Activated T-cell treated with anti-CD3 and anti-CD28 coated beads for 1 hour (primary cell): ENCODE data around the gene SCNN1A.

Experiments
- DNase-seq: peaks from one replicate; pipeline ENCODE4 v3.0.0-alpha.2; 2020; ENCODE audit warnings: low read depth

Gene SCNN1A

DNA sequence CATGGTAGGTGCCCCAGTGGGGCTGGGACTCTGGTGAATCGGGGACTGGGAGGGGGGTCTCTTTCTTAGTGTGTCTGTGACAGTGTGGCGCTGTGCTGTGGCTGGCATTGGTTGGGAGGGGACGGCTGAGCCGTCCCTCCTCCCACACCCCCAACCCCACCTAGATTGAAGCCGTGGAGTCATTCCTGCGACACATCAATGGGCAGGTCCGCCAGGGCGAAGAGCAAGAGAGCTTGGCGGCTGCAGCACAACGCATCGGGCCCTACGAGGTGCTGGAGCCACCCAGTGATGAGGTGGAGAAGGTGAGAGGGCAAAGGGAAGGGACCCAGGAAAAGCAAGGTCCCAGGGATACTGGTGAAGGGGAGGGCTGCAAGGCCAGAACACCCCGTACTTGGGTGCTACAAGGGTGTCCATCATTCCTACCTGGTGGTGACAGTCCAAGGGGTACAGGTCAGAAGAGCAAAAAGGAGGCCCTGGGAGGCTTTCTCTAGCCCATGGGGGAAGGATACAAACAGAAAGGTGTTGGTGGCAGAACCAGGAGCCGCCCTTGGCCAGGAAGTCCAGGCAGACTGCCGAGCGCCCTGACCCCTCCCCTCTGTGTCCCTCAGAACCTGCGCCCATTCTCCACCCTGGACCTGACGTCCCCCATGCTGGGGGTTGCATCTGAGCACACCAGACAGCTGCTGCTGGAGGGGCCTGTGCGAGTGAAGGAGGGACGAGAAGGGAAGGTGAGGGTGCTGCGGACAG is 57.5 kb downstream of the SCNN1A start:
- DNase-seq = no peak

DNA sequence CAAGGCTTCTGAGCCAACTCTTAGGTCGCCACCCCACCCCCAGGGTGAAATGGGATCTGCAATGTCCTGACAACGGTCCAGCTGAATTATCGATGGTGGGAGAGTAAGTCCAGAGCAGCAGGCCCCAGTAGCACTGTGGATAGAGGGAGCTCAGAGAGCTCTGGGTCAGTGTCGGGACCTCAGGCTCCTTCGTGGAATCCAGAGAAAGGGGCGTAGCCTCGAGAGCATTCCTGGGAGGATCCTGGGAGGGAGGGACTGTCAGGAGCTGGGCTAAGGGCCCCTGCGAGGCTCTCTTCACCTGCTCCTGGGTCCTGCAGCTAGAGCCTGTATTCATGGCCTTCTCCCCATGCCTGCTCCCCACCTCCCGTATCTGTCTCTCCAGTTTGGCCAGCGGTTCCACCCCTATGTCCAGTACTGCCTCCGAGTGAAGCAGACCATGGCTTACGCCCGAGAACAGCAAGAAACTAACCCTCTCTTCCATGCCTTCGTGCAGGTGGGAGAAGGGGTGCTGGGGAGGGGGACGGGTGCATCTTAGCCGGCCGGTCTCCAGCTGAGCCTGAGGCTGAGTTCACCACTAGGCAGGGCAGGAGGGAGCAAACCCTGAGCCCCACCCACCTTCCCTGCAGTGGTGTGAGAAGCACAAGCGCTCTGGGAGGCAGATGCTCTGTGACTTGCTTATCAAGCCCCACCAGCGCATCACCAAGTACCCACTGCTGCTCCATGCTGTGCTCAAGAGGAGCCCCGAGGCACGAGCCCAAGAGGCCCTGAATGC is 58.3 kb downstream of the SCNN1A start:
- DNase-seq = no peak

DNA sequence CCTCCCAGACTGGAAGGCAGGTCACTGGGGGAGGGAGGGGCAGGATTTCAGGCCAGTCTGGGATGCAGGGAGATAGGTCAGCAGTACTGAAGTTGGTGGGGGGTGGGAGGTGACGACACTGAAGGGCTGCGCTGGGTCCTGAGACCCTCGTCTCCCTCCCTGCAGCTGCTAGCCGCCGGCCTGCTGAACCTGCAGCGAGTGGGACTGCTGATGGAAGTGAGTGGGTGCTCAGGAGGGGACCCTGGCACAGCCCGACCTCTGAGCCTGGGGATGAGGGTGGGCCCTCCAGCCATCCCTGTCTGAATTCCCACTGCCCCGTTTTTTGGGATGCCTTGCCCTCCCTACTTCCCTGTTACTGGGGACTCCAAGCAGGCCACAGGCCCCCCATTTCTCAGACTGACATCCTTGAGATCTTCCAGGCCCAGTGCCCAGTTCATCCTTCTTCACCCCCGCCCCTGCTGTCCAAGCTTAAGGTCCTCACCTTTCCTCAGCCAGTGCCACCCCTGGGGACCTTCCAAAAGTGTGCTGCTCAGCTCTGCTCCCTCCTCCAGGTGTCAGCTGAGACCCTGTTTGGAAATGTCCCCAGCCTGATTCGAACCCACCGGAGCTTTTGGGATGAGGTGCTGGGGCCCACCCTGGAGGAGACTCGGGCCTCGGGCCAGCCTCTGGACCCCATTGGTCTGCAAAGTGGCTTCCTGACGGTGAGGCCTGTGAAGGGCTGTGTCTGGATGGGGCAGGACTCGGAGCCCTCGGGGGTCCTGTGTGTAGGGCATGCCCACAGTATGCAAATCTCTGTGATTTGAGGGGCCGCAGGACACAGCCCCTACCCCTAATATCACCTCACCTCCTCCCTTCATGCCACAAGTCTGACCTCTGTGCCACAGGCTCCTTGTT is 59.4 kb downstream of the SCNN1A start:
- DNase-seq = no peak

DNA sequence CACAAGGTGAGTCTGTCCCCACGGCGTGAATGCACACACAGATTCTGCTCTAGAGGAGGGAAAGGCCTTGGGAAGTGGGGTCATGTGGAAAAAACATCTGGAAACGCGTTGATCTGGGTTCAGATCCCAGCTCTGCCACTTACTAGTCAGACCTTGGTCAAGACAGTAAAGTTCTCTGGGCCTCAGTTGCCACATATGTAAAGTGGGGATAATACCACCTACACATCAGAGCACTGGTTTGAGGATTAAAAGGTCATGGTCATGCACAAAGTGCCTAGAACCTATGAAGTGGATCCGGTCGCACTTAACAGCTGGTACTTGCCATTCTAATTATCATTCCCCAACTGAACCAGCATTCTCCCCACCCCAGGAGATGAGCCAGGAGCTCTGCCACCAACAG is 60.2 kb downstream of the SCNN1A start:
- no peak for DNase-seq

DNA sequence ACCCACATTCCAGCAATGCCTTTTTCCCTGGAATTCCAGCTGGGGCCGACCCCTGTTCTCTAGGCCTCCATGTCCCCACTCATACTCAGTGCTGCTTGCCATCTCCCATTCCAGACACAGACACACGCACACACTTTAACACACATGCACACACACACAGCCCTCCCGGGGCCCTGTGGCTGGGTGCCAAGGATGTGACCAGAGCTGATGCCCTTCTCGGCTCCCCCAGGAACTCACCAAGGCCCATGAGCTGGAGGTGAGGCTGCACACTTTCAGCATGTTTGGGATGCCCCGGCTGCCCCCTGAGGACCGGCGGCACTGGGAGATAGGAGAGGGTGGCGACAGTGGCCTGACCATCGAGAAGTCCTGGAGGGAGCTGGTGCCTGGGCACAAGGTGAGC is 60.6 kb downstream of the SCNN1A start:
- DNase-seq = no peak

DNA sequence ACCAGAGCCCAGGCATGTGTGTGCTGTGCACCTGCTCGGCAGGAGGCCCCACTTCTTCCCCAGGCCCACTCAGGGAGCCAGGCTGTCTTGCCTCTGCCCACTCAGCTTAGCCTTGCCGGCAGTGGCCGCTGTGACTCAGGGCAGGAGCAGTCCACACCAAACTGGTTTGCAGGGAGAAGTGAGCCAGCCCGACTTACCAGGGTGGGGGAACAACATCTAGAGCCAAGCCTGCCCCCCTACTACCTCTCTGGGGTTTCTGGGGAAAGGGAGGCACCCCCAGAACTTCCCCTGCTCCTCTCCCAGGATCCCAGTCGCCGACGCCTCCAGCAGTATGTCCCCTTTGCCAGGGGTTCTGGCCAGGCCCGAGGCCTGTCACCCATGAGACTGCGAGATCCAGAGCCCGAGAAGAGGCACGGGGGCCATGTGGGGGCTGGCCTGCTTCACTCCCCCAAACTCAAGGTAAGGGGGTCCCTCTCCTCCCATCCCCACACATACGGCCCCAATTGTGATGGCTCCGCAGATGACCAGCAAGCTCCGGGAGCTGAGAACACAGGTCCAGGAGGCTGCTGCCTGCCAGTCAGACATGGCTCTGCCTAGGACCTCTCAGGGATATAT is 61.9 kb downstream of the SCNN1A start:
- no peak for DNase-seq

DNA sequence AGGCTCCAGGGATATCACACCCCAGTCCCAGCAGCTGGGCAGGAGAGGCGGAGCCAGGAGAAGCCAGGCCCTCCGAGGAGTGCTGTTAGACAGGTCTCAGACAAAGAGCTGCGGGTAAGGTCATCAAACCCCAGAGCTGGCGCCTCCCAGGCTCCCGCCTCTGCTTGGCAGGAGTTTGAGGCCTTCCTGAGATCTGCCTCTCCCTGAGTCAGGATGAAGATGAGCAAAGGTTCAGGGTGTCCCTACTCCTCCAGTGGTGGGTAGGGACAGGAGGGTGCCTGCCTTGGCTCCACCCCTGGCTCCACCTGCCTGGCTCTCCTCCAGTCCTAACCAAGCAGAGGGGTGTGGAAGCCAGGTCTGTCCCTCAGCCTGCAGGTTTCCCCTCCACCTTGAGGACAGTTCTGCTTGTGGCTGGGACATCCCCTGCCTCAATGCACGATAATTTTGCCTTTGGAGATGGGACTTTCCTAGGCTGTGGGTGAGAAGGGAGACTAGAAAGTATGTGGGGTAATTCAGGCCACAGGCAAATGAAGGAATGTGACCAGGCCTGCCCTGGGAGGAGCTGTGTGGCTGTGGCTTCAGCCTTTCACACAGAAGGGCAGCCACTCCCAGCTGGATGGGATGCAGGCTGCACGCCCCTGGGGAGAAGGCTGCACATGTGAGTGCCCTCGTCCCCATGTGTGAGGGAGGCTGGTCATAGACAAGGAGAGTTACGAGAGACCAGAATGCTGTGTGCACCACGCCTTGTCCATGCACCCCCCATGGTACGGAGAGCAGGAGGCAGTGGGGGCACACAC is 62.6 kb downstream of the SCNN1A start:
- no peak for DNase-seq

DNA sequence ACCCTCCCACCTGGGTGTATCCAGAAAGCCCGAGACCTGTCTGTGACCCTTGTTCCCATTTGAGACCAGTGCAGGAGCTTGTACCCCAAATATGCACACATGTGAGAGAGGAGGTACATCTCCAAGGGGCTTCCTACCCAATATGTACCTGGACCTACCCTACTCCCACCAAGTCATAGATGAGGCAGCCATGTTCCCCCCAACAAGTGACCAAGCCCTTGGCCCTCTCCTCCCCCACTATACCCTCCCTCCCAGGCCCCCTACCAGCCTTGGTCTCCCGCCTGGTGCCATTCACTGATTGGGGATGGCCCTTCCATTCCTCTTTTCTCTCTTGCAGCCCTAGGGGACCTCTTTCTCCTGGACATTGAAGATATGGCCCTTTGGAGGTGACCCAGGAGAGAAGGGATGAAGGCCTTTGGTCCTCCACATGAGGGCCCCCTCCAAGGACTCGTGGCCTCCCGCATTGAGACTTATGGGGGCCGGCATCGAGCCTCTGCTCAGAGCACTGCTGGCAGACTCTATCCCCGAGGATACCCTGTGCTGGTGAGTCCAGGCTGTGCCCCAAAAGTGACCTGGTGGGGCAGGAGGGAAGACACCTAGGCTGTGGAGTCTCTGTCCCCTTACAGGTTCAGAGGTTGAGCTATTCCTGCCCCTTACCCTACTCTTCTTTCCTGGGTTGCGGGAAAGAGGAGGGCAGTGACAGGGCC is 63.4 kb downstream of the SCNN1A start:
- DNase-seq = no peak

DNA sequence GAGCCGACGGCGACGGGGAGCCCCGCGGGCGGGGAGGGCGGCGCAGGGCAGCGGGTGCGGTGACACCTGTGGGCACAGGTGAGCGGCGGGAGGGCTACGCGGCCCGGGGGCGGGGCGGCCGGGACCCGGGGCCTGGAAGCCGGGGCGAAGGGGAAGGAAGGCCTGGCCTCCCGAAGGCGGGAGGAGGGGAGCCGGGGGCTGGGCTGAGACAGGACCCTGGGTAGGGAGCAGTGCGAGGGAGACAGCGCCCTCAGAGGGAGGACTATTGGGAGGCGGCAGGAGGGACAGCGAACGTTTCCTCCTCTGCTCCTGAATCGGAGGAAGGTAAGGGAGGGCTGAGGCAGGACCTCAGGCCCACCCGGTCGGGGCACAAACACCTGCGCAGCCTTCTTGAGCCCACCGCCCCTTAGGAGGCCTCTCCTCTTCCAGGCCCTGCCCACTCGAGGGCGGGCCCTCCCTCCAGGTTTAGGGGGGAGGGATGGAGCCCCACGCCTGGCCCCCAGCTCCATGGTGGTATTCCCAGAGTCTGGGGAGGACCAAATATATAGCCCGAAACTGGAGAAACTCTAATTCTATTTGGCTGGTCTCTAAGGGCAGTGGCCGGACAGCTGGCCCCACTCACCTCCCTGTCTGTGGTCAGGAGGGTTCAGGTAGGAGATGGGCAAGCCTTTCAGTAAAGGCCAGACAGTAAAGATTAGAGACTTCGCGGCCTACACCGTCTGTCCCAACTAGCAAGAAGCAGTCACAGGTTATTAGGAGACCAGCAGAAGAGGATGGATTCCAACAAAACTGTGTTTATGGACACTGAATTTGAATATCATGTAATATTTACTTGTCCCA is 64.4 kb downstream of the SCNN1A start:
- no peak for DNase-seq

DNA sequence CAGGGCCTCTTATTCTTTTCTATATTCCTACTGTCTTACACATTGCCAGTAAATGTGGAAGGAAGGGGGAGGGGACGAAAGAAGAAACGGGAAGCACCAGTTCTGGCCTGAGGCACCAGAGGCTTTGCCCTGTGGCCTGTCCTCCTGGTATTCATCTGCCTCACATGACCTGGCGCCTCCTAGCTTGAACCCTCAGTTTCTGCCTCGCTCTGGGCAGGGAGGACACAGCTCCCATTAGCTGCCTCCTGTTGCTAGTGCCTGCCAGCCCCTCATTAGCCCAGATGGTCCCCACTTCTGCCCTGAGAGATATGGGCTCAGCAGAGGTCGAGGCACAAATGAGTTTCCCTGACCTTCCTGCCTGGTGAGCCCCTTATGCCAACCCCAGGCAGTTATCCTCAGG is 67.8 kb downstream of the SCNN1A start:
- no peak for DNase-seq

DNA sequence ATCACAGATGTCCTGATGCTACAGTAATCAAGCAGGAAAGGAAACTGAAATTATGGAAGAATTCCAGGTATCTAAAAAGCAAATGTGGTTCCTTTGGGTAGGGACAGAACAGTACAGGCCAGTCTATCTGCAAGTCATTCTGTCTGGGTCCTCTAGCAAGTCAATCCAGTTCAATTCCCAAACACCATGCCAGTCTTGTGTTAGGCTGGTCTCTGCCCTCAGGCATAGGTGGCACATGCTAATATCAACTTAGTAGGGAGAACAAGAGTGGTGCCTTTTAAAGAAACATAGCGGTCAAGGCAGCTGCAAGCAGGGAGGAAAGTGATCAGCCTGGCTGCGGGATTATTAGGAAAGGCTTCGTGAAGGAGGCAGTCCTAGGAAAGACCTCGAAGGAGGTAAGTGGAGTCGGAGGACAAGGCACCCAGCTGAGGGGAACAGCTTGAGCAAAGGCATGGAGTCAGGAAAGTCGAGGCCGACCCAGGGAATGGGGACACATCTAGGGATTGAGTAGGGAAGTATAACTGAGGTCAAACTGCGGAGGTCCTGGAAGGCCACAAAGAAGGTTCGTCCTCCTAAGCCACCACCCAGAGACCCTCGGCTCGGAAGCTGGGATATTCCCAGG is 68.7 kb downstream of the SCNN1A start:
- no peak for DNase-seq

DNA sequence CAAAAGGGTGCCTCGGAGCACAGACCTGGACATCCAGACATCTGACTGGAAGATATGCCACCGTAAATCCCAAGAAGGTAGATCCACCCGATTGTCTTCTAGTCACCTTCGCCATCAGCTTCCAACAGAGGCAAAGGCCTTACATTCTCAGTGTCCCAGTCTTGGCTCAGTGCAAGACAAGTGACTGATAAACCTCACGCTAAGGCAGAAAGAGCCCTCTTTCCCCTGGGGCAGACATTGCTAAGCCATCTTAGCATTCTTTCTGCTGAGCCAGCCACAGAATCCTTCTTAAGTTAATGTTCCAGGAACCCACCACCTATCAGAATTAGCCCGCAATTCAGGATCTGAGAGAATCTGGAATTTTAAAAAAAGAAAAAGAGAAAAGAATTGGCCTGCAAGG is 69.2 kb downstream of the SCNN1A start:
- DNase-seq = no peak

DNA sequence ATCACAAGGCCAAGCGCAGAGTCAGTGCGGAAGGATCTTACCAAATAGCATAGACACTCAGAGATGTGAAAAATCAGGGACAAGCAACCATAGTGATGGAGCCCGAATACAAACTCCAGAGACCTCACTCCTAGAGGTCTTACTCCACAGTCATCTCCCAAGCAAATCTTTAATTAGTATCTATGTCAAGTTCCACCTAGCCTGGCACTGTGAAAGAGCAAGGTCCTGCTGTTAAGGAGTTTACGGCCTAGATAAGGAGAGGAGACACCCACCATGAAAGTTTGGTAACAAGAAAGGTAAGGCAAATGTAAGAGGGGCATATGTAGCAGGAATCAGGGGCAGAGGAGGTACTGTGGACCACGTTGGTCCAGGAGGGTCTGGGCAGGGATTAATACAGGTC is 72.3 kb downstream of the SCNN1A start:
- DNase-seq = no peak

DNA sequence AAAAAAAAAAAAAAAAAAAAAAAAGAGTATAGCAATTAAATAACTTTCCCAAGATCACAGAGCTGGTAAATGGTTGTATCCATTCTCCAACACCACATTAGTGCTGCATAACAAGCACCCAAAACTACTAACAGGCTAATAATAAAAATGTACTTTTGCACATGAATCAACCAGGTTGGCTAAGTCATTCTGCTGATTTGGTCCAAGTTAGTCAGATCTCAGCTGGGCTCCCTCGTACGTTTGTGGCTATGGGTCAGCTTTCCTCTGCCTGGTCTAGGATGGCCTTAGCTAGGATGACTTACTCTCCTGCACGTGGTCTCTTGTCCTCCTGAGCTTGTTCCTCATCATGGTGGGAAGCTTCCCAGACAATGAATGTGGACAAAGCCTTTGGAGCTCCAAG is 72.7 kb downstream of the SCNN1A start:
- DNase-seq = no peak

DNA sequence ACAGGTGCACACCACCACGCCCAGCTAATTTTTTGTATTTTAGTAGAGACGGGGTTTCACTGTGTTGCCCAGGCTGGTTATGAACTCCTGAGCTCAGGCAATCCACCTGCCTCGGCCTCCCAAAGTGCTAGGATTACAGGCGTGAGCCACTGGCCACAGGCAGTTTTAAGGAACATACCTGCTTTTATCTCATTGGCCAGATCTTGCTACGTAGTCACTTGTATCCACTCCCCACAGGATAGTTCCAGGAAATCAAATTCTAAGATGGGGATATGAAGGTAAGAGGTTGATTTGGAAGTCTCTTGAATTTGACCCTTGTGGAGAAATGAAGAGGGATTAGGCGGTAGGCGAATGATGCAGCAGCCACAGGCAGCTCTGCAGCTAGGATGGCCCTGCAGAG is 73.6 kb downstream of the SCNN1A start:
- no peak for DNase-seq

DNA sequence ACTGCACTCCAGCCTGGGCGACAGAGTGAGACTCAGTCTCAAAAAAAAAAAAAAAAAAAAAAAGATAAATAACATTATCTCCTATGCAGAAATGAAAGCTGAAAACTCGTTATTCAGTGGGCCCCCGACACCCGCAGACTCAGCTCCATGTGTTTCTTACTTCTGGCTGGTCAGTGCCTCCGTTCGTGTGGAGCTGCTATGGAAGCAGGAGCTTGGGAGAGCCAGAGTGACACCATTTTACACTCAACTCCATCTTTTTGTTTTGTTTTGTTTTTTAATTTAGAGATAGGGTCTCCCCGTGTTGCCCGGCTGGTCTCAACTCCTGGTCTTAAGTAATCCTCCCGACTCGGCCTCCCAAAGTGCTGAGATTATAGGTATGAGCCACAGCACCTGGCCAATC is 78.2 kb downstream of the SCNN1A start:
- DNase-seq = no peak
